Non-pigmented ciliary epithelial cell (primary cell): ENCODE measurements around the gene IKBKG.
"Not testable (repeated sequence)": the region's sequence is repeated elsewhere in the genome, so short reads cannot be mapped to it uniquely, and the experiment has no call there.

Experiments used
- DNase-seq: peaks from one replicate; pipeline ENCODE4 v3.0.0-alpha.2; 2010; ENCODE audit warnings: low read depth

The IKBKG gene

GRCh38 chrX:154526901-154527675, 20.3 kb upstream of the IKBKG start:
- DNase-seq: no peak

- DNase-seq: no peak
These were observed 18.2 kb upstream of the IKBKG start for GRCh38 chrX:154529206-154529612.

DNA sequence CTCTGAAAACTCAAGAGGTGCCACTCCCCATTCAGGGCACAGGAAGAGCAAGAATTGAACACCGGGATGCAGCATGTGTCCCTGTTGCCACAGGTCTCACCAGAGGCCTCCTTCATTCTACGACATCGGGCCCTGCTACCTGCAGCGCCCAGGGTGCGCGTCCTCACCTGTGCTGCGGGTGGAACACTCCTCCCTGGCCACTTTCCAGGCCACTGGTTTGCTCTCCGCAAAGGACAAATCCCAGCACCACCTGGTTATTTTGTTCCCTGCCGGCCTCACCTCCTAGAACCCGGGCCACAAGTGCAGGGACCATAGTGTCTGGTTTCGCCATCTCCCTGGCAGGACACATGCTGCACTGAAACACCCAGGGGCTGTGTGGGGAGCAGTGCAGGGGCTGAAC, 17.1 kb upstream of the IKBKG start:
- DNase-seq: no peak

DNA sequence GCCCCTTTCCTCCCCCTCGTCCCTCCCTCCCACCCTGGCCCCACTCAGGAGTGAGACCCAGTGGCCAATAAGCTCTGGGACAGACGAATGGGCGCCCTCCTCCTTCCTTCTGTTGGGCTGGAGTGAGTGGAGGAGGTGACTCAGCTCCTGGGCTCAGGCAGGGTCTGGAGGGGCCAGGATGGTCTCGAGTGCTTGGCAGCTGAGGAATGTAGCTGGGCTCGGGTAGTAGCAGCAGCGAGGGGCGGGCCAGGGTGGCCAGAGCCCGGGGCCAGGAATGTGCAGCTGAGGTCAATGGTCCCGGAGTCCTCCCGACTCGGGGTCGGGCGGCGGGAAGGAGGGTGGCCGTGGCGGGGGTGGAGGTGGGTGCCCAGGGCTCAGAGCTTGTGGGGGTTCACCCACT, 15.8 kb upstream of the IKBKG start:
- DNase-seq: no peak

DNA sequence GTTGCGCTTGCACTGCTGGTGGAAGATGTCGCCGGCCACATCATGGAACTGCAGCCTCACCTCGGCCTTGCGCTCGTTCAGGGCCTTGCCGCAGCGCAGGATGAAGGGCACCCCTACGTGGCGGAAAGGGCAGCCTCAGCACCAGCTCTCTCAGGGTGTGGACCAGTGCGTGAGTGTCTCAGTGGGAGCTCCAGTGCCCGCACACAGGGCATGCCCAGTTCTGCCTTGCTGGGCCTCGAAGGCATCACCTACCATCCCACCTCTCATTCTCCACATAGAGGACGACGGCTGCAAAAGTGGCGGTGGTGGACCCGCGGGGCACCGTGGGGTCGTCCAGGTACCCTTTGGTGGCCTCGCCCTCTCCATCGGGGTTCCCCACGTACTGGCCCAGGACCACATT, 14.7 kb upstream of the IKBKG start:
- DNase-seq: no peak

- no peak for DNase-seq
These were observed 12.7 kb upstream of the IKBKG start for GRCh38 chrX:154534526-154535322.

- DNase-seq: no peak
These were observed 11.5 kb upstream of the IKBKG start for GRCh38 chrX:154535892-154536291.

DNA sequence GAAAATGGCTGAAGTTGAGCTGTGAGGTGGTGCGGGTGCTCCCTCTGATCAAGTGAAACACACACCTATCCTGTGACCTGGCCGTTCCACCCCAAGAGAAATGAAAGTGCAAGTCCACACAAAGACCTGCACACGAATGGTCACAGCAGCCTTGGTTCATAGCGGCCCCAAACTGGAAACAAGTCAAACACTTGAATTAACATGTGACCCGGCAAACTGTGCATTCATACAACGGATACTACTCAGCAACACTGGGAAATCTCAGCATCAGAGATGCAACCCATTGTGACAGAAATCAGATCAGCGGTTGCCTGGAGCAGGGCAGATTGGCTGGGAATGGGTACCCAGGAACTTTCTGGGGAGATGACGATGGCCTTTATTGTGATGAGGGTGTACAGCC, 8.3 kb upstream of the IKBKG start:
- no peak for DNase-seq

DNA sequence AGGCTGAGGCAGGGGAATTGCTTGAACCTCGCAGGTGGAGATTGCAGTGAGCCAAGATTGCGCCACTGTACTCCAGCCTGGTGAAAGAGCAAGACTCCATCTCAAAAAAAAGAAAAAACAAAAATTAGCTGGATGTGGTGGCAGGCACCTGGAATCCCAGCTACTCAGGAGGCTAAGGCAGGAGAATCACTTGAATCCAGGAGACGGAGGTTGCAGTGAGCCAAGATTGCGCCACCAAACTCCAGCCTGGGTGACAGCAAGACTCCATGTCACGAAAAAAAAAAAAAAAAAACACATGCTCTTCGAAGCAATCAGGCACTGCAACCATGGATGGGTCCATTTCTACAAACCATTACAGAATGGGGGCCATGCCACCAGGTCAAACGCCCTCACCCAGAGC, 7.1 kb upstream of the IKBKG start:
- DNase-seq: not testable (repeated sequence)

DNA sequence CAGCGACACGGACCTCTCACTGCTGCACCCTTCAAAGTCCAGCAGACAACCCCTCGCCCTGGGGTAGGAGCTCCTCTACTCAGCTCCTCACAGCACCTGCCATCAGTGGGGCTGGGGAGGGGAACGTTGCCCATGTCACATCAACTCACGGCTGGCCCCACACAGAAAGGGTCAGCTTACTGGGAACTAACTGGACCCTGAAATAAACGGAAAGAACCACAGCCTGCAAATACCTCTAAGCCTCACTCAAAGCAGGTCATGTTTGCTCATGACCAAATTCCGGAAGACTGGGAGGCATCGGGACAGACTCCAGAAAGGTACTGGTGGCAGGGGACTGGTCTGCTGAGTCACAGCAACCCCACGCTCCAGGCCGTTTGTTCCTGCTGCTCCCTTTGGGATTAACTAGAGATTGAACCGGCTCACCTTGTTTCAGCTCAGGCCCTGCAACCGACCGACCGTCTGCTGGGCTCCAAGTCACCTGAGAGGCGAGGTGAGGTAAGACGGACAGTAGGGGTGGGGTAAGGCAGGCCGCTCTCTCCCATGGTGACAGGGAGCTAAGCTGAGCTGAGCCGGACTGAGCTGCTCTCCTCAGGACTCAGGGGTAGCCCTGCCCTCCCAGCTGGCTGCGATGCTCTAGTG, 6.4 kb upstream of the IKBKG start:
- no peak for DNase-seq

GRCh38 chrX:154541589-154541895, 5.9 kb upstream of the IKBKG start:
- no peak for DNase-seq

- peak; percentile 60 for DNase-seq
These were observed 5.3 kb upstream of the IKBKG start for GRCh38 chrX:154541896-154542722.

DNA sequence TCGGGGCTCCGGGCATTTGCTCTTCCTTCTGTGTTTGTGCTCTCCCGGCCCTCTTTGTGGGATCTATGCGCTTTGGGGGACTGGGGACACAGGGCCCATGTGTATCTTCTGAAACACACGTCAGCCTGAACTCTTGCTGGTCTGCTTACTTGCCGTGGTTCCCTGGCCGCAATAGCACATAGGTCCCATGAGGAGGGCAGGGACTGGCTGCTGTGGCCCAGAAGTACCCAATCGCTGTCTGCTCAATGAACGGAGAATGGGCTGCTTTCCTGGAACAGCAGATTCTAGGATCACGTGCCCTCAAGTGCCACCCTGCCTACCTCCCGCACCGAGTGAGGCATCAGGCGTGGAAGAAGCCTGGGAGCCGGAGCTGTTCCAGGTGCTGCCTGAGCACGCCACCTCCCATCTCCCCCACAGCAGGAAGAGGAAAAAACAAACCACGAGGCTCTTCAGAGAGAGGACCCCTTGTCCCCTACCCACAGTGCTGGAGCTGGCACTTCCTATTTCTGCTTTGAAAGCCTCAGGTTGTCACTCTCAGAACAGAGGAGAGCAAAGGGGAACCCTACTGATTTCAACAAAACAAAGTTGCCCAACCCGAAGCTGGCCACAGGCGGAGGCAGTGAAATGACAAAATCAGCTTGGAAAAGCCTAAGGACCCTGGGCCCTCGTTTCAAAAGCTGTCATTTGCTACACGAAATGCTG, 4.5 kb upstream of the IKBKG start:
- DNase-seq: no peak

- DNase-seq: no peak
These were observed 1.6 kb upstream of the IKBKG start for GRCh38 chrX:154545673-154546274.

DNA sequence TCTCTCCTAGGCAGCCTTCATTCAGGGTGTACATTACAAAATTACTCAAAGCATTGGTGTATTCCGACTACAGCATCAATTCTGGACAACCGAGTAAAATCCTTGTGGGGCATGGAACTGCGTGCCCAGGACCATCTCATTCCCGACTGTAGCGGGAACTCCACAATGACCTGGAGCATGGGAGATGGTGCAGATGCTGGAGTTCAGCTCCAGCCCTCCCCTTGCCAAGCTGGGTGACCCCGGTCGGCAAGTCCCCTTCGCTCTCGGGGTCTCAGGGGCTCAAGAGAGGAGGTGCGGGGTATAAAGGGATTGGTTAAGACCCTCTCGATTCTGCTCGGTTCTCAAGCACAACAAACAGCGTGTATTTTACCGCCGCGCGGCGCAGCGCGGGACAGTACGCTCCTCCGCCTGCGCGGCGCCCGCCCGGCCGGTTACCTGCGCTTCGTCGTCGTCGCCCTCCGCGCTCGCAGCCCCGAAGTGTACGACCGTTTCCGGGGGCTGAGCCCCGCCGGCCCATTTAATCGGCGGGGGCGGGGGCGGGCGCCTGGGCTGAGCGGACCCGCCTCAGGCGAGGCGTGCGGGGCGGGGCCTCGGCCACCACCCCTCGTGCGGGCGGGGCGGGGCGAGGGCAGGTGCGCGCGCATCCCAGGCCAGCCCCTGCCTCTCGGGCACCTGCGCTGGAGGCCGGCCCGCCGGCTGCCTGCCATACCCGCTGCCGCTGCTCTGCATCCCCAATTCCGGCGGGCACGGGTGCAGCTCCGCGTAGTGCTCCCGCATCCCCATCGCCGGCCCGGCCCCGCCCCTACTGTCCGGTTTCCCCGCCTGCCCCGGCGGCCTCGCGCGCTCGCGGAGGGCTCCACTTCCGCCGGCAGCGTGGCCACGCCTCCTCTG, 821 bp upstream of the IKBKG start, which contains the start of gene G6PD:
Gene G6PD, minus strand, starts transcription at position 493 of the 891 bp plus-strand sequence. CDS start 691 bp downstream, outside the sequence.
- DNase-seq: no peak

DNA sequence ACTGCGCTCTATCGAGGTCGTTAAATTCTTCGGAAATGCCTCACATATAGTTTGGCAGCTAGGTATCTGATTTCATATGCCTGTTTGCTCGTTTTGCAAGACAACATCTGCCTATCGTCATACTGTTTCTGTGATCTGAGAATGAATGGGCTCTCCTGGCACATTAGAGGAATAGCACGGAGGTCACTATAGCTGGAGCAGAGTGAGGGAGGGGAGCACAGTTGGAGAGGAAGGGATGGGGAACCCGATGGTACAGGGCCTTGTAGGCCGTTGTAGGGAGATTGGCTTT, 552 bp downstream of the IKBKG start:
- DNase-seq: no peak

DNA sequence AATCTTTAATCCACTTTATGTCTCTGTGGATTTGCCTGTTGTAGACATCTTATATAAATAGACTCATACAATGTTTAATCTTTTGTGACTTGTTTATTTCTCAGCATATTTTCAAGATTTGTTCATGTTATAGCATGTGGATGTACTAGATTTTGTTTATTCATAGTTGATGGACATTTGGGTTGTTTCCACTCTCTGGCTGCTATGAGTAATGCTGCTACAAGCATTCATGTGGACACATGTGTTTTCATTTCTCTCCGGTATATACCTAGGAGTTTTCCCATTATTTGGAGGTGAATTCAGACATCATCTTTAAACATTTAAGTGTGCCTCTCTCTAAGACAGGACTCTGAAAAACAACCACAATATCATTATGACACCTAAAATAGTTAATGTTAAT, 2.3 kb downstream of the IKBKG start:
- DNase-seq: no peak

DNA sequence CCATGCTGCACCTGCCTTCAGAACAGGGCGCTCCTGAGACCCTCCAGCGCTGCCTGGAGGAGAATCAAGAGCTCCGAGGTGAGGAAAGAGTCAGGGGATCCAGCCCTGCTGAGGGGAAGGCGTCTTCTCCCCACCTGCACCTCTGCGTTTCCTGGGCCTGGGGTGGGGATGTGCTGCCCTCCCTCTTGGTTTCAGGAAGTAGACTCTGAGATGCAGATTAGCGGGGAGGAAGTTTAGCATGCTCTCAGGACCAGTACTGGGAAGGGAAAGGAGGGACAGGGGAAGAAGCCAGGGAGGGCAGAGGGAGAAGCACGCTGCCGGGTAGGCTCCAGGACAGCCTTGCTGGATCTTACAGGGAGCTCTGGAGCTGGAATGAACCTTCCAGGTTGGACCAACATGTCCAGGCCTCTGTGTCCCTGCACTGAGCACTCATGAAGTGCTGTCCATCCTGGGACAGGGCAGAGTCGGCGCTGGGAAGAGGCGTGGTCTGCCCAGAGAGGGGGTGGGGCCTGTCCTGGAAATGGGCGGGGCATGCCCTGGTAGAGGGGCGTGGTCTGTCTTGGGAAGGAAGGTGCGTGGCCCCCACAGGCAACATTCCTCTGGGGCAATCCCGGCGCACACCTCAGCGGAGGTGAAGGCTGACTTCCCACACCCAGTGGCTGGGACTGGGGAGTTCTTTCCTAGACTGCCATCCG, 4.8 kb downstream of the IKBKG start:
- DNase-seq: not testable (repeated sequence)

DNA sequence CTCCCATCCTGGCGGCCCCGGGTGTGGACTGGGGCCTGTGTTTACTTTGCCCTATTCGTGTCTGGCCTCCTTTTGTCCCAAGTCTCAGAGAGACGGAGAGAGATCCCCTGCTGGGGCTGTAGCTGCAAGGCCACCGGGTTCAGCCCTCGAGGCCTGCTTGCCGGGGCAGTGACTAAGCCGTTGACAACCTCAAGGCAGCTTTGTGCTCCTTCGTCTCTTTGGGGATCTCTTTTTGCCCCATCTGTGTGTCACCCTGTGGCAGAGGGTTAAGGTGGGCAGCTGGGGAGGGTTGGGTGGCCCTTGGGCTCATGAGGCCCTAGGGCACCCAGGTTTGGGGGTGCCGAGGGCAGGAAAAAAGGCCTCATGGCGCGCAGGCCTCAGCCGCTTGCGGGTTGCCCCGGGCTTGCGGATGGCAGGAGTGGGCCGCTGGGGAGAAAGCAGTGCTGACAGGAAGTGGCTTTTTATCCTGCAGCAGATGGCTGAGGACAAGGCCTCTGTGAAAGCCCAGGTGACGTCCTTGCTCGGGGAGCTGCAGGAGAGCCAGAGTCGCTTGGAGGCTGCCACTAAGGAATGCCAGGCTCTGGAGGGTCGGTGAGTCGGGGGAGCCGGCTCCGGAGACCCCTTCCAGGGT, 10.8 kb downstream of the IKBKG start:
- not testable (repeated sequence) for DNase-seq
